WI38 (cell line): ENCODE data around the gene SHISA8.

Experiments used
- H3K4me3 ChIP-seq: 2 replicates; pipeline ENCODE4 v1.5.1; 2011; ENCODE audit warnings: low read depth, mild to moderate bottlenecking, control low read depth, low read length
- TF ChIP-seq, protein P1 (sequence below): IDR thresholded peaks from 2 replicates; pipeline ENCODE4 v1.5.1; 2012; ENCODE audit warnings: low read depth, mild to moderate bottlenecking, control low read depth, low read length

SHISA8 gene

DNA sequence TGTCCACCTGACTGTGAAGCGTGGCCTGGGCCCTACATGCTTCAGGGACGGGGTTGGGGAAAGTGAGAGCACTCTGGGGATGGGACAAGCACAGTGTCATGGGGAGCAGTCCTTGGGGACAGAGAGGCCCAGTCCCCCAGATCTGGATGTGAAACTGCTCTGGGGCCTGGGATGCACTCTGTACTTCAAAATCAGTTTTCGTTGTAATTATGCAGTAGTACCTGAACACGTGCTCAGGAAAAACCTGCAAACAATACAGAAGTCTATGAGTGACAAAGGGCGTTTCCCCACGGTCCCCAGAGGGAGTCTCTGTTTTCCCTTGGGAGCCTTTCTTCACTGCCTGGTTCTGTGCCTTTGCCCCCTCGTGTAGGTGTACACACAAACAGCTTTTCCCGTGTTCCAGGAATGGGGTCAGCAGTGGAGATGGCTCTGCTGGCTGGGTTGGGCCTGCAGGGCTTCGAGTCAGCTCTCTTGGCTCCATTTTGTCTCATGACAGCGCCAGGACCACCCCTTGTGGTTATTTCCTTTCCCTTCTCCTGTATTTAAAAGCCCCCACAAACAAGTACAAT, 16.9 kb upstream of the SHISA8 start:
- TF ChIP-seq, protein P1, sequence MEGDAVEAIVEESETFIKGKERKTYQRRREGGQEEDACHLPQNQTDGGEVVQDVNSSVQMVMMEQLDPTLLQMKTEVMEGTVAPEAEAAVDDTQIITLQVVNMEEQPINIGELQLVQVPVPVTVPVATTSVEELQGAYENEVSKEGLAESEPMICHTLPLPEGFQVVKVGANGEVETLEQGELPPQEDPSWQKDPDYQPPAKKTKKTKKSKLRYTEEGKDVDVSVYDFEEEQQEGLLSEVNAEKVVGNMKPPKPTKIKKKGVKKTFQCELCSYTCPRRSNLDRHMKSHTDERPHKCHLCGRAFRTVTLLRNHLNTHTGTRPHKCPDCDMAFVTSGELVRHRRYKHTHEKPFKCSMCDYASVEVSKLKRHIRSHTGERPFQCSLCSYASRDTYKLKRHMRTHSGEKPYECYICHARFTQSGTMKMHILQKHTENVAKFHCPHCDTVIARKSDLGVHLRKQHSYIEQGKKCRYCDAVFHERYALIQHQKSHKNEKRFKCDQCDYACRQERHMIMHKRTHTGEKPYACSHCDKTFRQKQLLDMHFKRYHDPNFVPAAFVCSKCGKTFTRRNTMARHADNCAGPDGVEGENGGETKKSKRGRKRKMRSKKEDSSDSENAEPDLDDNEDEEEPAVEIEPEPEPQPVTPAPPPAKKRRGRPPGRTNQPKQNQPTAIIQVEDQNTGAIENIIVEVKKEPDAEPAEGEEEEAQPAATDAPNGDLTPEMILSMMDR = no peak
- no peak overlapping the region for H3K4me3 ChIP-seq

DNA sequence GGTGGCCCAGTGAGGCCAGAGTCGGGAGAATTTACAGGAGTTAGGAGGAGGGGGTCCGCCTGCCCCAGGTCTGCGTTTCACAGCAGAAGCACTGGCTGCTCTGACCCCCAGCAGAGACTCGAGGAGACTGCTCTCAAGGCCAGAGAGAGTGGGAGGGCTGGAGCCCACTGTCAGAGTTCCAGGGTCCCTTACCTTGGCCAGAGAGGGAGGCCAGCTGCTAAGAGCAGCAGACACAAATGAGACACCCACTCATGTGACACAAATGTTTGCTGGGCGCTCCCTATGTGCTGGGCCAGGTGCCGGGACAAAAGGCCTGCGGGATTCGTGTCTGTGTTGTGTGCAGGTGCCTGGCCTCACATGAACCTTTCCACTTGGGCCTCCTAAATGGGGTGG, 14.5 kb upstream of the SHISA8 start:
- TF ChIP-seq, protein P1 = no peak
- no peak overlapping the region for H3K4me3 ChIP-seq

DNA sequence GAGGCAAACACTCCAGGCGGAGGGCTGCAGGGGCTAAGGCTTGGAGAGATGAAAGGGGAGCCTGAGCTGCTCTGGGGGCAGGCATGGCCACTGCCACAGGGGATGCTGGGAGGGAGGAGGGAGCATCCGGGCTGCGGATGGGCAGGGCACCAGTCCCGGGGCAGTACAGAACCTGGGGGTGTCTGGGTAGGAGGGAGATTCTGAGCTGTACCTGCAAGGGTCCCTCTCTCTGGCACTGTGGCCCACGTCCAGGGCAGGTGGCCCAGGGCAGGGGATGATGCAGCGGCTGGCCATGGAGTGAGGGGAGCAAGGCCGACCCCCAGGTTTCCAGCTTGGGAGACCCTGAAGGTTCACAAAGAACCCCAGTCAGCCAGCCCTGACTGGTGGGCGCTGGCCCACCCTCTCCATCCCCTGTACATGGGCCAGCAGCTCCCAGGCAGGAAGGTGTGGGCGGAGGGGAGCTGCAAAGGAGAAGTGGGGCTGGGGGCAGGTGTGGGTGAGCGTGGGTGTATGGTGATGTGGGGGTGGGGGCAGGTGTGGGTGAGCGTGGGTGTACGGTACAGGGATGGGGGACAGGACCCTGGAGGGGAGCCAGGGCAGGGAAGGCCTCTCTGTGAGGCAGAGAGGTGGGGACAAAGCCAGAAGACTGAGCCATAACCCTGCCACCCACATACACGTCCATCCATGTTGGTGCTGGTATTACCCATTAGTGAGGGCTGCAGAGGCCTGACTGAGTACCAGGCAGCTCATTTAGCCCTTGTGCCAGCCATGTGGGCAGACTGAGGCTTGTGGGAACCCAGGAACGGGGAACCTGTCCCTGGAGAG, 13.9 kb upstream of the SHISA8 start:
- TF ChIP-seq, protein P1 = no peak
- H3K4me3 ChIP-seq = no peak overlapping the region

DNA sequence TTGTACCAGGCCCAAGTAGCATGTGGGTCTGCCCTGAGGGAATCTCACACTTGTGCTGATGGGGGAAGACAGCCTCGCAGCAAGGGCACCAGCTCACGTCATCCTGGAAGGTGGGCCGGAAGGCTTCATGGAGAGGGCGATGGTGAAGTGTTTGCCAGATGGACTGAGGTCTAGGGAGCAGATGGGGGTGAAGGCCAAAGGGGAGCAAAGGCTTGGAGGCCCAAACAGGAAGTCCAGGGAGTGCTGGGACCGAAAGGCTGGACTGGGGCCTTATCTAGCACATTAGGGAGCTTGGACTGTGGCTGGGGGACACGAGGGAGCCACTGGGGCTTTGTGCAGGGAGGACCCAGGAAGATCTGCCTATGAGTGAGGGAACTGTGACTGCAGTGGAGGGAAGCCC, 12.9 kb upstream of the SHISA8 start:
- TF ChIP-seq, protein P1 = no peak
- H3K4me3 ChIP-seq = no peak overlapping the region

DNA sequence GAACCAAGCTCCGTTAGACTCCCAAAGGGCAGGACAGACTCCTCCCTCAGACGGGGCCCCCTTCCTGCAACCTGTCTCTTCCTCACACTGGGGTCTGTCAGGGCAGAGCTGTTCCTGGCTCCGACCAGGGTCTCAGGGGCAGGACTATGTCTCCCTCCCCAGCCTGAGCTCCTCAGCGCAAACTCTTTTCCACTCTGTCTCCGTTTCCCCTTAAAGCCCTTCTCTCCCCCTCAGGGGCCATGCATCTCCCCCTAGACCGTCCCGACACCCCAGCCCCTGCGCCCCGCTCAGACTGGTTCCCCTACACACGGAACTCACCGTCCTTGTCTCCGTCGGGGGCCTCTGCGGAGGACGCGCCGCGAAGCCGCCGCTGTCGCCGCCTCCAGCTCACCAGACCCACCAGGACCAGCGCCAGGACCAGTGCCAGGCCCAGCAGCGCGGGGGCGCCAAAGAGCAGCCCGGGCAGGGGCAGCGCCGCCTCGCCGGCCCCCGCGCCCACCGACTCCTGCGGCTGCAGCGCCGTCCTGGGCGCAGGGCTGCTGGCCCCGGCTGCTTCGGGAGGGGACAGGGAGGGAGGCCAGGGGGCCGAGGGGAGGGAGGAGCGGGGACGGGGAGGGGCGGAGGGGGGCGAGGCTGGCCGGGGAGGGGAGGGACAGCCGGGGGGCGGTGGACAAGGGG, 11.0 kb upstream of the SHISA8 start:
- TF ChIP-seq, protein P1 = peak; percentile 24
- no peak overlapping the region for H3K4me3 ChIP-seq

DNA sequence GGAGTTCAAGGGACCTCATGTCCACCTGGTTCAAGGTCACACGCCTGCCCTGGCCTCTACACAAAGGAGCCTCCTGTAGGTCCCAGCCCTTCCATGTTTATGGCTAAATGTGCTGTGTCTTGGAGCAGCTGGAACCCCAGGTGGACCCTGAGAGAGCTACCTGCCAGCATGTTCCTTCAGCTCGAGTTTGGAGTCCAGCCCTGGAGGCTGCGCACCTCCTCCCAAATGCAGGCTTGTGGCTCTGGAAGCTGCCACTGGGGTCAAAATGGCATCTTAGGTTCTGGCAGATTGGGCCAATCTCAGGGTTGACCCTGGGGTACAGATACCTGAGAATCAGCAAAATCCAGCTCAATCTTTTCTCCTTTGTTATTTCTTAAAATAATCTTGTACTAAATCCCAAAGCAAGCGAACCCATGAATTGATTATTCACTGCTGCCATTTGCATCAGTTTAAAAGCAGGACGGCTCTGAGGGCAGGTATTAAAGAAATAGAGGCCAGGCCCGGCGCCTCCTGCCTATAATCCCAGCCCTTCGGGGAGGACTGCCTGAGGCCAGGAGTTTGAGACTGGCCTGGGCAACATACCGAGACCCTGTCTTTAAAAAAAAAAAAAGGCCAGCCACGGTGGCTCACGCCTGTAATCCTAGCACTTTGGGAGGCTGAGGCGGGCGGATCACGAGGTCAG, 8.9 kb upstream of the SHISA8 start:
- TF ChIP-seq, protein P1 = no peak
- H3K4me3 ChIP-seq = no peak overlapping the region
